Measurements from ENCODE around the gene C4BPB. TPM values are rescaled to one million over a fixed set of nuclear protein-coding genes. Genes with fewer than 3 reads are reported as not detected.
A peak's percentile ranks its signal among the peaks of the same experiment; 100 is the strongest.

The C4BPB gene
- total and polyA plus RNA-seq, 2 of the 13 experiments (the other 11 are each of a cell fraction or from before 2014, with no cell fraction given): 155 to 266 TPM

GRCh38 chr1:207088701-207089626 is at the start of gene C4BPB (continued):
- TF ChIP-seq ZNF646 (CRISPR knock-in tag; IDR thresholded peaks at IDR 0.05) (no peak), JUNB (CRISPR knock-in tag; IDR thresholded peaks at IDR 0.05; ENCODE audit: borderline replicate concordance) (no peak; the same call in 1 of the 2 replicates), ZNF510 (CRISPR knock-in tag; IDR thresholded peaks at IDR 0.05; ENCODE audit: low read depth) (0 out of 2 replicates have a peak, but pooled peaks have one; percentile 54), FIP1L1 (IDR thresholded peaks at IDR 0.05; ENCODE audit: borderline replicate concordance, insufficient read depth, low read depth, low read length) (no peak), ZSCAN5A (CRISPR knock-in tag; IDR thresholded peaks at IDR 0.05; ENCODE audit: borderline replicate concordance) (no peak), MLX (CRISPR knock-in tag; IDR thresholded peaks at IDR 0.05) (peak; percentile 17; the same call in 1 of the 2 replicates), ZKSCAN1 (IDR thresholded peaks at IDR 0.05; ENCODE audit: low read length) (no peak), TP53 (CRISPR knock-in tag; conservative IDR thresholded peaks at IDR 0.05) (peak; percentile 58; the same call in 1 of the 2 replicates), ZFP37 (CRISPR knock-in tag; IDR thresholded peaks at IDR 0.05; ENCODE audit: borderline replicate concordance) (no peak), PAXIP1 (CRISPR knock-in tag; conservative IDR thresholded peaks at IDR 0.05) (peak; percentile 99), ZNF460 (CRISPR knock-in tag; IDR thresholded peaks at IDR 0.05; ENCODE audit: borderline replicate concordance) (no peak; the same call in 1 of the 2 replicates), ZNF883 (CRISPR knock-in tag; IDR thresholded peaks at IDR 0.05; ENCODE audit: not compliant biosample characterization) (no peak), CENPBD1 (CRISPR knock-in tag; IDR thresholded peaks at IDR 0.05; ENCODE audit: borderline replicate concordance, low read depth) (no peak), BRD4 (CRISPR knock-in tag; IDR thresholded peaks at IDR 0.05) (no peak; the same call in 1 of the 2 replicates)
